ENCODE measurements around the gene LYPD4. TPM values are rescaled to one million over a fixed set of nuclear protein-coding genes. Genes with fewer than 3 reads are reported as not detected.
A peak's percentile ranks its signal among the peaks of the same experiment; 100 is the strongest.
"Not testable (repeated sequence)": the region's sequence is repeated elsewhere in the genome, so short reads cannot be mapped to it uniquely, and the experiment has no call there.

Gene LYPD4
- total RNA-seq, 2 experiments from 2014 or later = not detected

- Mint-ChIP-seq H3K4me1 (peaks cover 58% of the 10 kb centered on the region), H3K4me3 (no peak overlapping the region), H3K27ac (no peak overlapping the region), H3K9me3 (no peaks in the 10 kb centered on the region), H3K27me3 (no peaks in the 10 kb centered on the region), H3K36me3 (peaks cover 13% of the 10 kb centered on the region)
- no peak for DNase-seq
Observed at GRCh38 chr19:41879670-41880328, 35.3 kb upstream of the LYPD4 start.

GRCh38 chr19:41879080-41879479 is 34.6 kb upstream of the LYPD4 start:
- H3K27ac Mint-ChIP-seq = peak overlapping the region; percentile 91
- DNase-seq = no peak
- no peaks in the 10 kb centered on the region for H3K27me3 Mint-ChIP-seq
- no peak overlapping the region for H3K4me3 Mint-ChIP-seq
- peaks cover 11% of the 10 kb centered on the region for H3K36me3 Mint-ChIP-seq
- no peaks in the 10 kb centered on the region for H3K9me3 Mint-ChIP-seq
- H3K4me1 Mint-ChIP-seq = peaks cover 60% of the 10 kb centered on the region

- no peaks in the 10 kb centered on the region for H3K9me3 Mint-ChIP-seq
- peaks cover 5% of the 10 kb centered on the region for H3K36me3 Mint-ChIP-seq
- peaks cover 62% of the 10 kb centered on the region for H3K4me1 Mint-ChIP-seq
- DNase-seq = peak; percentile 52
- H3K27me3 Mint-ChIP-seq = no peaks in the 10 kb centered on the region
- peak overlapping the region; percentile 91 for H3K27ac Mint-ChIP-seq
- peak overlapping the region; percentile 82 for H3K4me3 Mint-ChIP-seq
Observed at GRCh38 chr19:41877916-41878905, 33.7 kb upstream of the LYPD4 start.

- Mint-ChIP-seq H3K27me3 (no peaks in the 10 kb centered on the region), H3K9me3 (no peaks in the 10 kb centered on the region), H3K27ac (peak within 1 kb of the TSS; percentile 91), H3K4me1 (peaks cover 65% of the 10 kb centered on the region), H3K4me3 (peak within 1 kb of the TSS; percentile 82), H3K36me3 (peaks cover 9% of the 10 kb centered on the region)
- peak; percentile 62 for DNase-seq
Observed at GRCh38 chr19:41876847-41877832, 32.7 kb upstream of the LYPD4 start, which contains the start of gene CD79A. Gene CD79A (plus strand): TSS chr19:41877279. CDS start chr19:41877305, 26 bp downstream.

GRCh38 chr19:41875973-41876372 is 31.5 kb upstream of the LYPD4 start:
- H3K9me3 Mint-ChIP-seq, H3K27me3 Mint-ChIP-seq, DNase-seq: not testable (repeated sequence)
- Mint-ChIP-seq H3K4me3 (peak overlapping the region; percentile 20), H3K4me1 (peaks cover 69% of the 10 kb centered on the region), H3K27ac (peak overlapping the region; percentile 91), H3K36me3 (peaks cover 19% of the 10 kb centered on the region)

GRCh38 chr19:41872775-41873647 is 28.5 kb upstream of the LYPD4 start:
- H3K4me1 Mint-ChIP-seq = peaks cover 78% of the 10 kb centered on the region
- H3K4me3 Mint-ChIP-seq = peak overlapping the region; percentile 10
- H3K27me3 Mint-ChIP-seq = no peaks in the 10 kb centered on the region
- DNase-seq = peak; percentile 74
- no peaks in the 10 kb centered on the region for H3K9me3 Mint-ChIP-seq
- H3K27ac Mint-ChIP-seq = peak overlapping the region; percentile 93
- H3K36me3 Mint-ChIP-seq = peaks cover 41% of the 10 kb centered on the region

GRCh38 chr19:41872384-41872774 is 27.9 kb upstream of the LYPD4 start:
- H3K36me3 Mint-ChIP-seq = peaks cover 45% of the 10 kb centered on the region
- no peaks in the 10 kb centered on the region for H3K27me3 Mint-ChIP-seq
- no peak for DNase-seq
- peak overlapping the region; percentile 93 for H3K27ac Mint-ChIP-seq
- no peak overlapping the region for H3K4me3 Mint-ChIP-seq
- H3K4me1 Mint-ChIP-seq = peaks cover 78% of the 10 kb centered on the region
- H3K9me3 Mint-ChIP-seq = no peaks in the 10 kb centered on the region

GRCh38 chr19:41871573-41872383 is 27.3 kb upstream of the LYPD4 start:
- Mint-ChIP-seq H3K27ac (peak overlapping the region; percentile 93), H3K27me3 (no peaks in the 10 kb centered on the region), H3K9me3 (no peaks in the 10 kb centered on the region), H3K36me3 (peaks cover 45% of the 10 kb centered on the region), H3K4me3 (peak overlapping the region; percentile 66), H3K4me1 (peaks cover 76% of the 10 kb centered on the region)
- DNase-seq = peak; percentile 80

- Mint-ChIP-seq H3K27ac (peak overlapping the region; percentile 91), H3K9me3 (no peaks in the 10 kb centered on the region), H3K27me3 (no peaks in the 10 kb centered on the region), H3K36me3 (peaks cover 54% of the 10 kb centered on the region), H3K4me3 (peak overlapping the region; percentile 37), H3K4me1 (peaks cover 77% of the 10 kb centered on the region)
- no peak for DNase-seq
Observed at GRCh38 chr19:41870401-41870873, 26.0 kb upstream of the LYPD4 start.

- peak overlapping the region; percentile 37 for H3K4me3 Mint-ChIP-seq
Observed at GRCh38 chr19:41869374-41869955, 25.0 kb upstream of the LYPD4 start.

GRCh38 chr19:41868989-41869300 is 24.5 kb upstream of the LYPD4 start:
- peak overlapping the region; percentile 43 for H3K4me3 Mint-ChIP-seq
- H3K27ac Mint-ChIP-seq = peak overlapping the region; percentile 91
- no peaks in the 10 kb centered on the region for H3K27me3 Mint-ChIP-seq
- H3K4me1 Mint-ChIP-seq = peaks cover 87% of the 10 kb centered on the region
- DNase-seq = no peak
- no peaks in the 10 kb centered on the region for H3K9me3 Mint-ChIP-seq
- peaks cover 65% of the 10 kb centered on the region for H3K36me3 Mint-ChIP-seq

More at GRCh38 chr19:41869374-41869955, 25.0 kb upstream of the LYPD4 start:
- H3K4me1 Mint-ChIP-seq = peaks cover 81% of the 10 kb centered on the region
- no peak for DNase-seq
- peak overlapping the region; percentile 91 for H3K27ac Mint-ChIP-seq
- H3K9me3 Mint-ChIP-seq = no peaks in the 10 kb centered on the region
- H3K36me3 Mint-ChIP-seq = peaks cover 60% of the 10 kb centered on the region
- no peaks in the 10 kb centered on the region for H3K27me3 Mint-ChIP-seq

- Mint-ChIP-seq H3K4me3 (peak overlapping the region; percentile 43), H3K27me3 (no peaks in the 10 kb centered on the region), H3K9me3 (no peaks in the 10 kb centered on the region), H3K36me3 (peaks cover 69% of the 10 kb centered on the region), H3K4me1 (peaks cover 90% of the 10 kb centered on the region), H3K27ac (peak overlapping the region; percentile 91)
- DNase-seq = no peak
Observed at GRCh38 chr19:41868120-41868988, 23.9 kb upstream of the LYPD4 start.
